ENCODE results near the gene RGS13. TPM values are rescaled to one million over a fixed set of nuclear protein-coding genes. Genes with fewer than 3 reads are reported as not detected.

RGS13 gene
- total and polyA plus RNA-seq, 11 donors = 0.17 to 0.45 (median 0.19) TPM; not detected in 8

DNA sequence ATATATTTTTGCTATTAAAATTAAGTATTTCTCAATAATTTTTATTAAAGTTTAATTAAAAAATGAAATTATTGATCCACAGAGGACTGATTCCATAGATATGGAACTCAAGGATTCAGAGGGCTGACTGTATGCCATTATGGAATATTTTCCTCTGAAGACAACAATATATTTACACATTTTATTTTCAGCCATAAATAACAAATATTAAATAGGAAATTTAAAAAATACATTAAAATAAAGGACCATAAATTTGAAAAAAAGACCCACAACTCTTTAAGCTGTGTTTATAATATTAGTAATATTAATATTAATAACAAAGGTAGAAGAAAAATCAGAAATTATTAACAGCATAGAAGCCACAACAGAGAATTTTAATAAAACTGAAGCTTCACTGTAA, 18.2 kb downstream of the RGS13 start:
- H3K9me3 ChIP-seq = no peaks in the 10 kb centered on the region
- intact Hi-C loops (cut with DNase I) = no loop called here
- no peak for ATAC-seq
- H3K27me3 ChIP-seq = no peaks in the 10 kb centered on the region
- TF ChIP-seq POLR2A (IDR thresholded peaks at IDR 0.05) (no peak), CTCF (IDR thresholded peaks at IDR 0.05) (no peak)
- no peak overlapping the region for H3K27ac ChIP-seq
- no peaks in the 10 kb centered on the region for H3K4me1 ChIP-seq
- no peak overlapping the region for H3K4me3 ChIP-seq
- DNase-seq = no peak
- no peaks in the 10 kb centered on the region for H3K36me3 ChIP-seq

DNA sequence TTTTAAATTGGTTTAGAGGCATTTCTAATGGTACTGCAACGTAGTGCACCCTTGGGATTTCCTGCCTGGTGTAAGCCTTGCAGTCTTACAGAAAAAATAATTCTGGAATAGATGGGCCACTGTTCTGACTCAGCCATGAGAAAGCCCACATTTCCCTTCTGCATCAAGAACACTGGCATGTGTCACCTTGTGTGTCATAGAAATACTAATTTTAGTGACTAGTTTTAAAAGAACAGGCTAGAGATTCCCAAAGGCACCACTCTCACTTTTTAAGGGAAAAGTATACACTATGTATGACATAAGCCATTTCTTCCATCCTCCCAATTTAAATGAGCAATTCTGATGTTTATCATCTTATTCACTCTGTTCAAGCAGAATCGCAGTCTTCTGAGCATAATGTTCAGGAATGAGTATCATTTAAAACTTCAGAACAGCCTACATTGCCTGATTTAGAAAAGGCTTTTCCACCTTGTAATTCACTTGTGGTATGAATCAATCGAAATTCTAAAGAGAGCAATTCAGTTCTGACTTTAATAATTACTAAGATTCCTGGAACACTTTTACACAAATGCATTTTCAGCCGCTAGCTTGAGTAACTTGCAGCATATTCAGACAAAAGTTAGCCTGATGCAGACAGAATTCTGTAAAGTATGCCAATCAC, 18.8 kb downstream of the RGS13 start:
- ATAC-seq (no peak), DNase-seq (no peak)
- TF ChIP-seq CTCF (IDR thresholded peaks at IDR 0.05) (no peak), POLR2A (IDR thresholded peaks at IDR 0.05) (no peak)
- Histone ChIP-seq H3K36me3 (no peaks in the 10 kb centered on the region), H3K27me3 (no peaks in the 10 kb centered on the region), H3K4me1 (no peaks in the 10 kb centered on the region), H3K4me3 (no peak overlapping the region), H3K9me3 (no peaks in the 10 kb centered on the region), H3K27ac (no peak overlapping the region)
- intact Hi-C loops (cut with DNase I) = no loop called here
- 72 to 80% (median 77%) methylated on average over 4 of the region's 4 CpGs for WGBS, 4 donors

DNA sequence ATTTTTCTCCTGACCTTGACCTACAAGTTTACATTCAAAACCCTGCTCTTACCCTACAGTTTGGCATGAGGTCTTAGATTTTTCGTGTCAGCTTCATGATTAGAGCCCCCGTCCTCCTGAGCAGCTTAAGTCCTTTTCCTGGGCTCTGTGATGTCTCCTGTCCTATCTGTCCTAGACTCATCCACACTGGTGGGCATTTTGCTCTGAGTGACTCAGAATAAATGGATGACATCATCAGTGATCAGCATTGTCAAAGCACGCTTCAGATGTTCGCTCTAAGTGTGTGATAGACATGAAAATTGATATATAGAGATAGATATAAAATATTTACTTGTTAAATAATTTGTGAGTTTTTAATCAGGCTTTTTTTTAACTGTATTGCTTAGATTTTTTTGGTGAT, 21.8 kb downstream of the RGS13 start:
- H3K36me3 ChIP-seq = no peaks in the 10 kb centered on the region
- intact Hi-C loops (cut with DNase I) = no loop called here
- no peak for DNase-seq
- H3K4me1 ChIP-seq = no peaks in the 10 kb centered on the region
- H3K27me3 ChIP-seq = no peaks in the 10 kb centered on the region
- no peak overlapping the region for H3K27ac ChIP-seq
- 62 to 73% (median 68%) methylated on average over 4 of the region's 4 CpGs for WGBS, 4 donors
- no peak for ATAC-seq
- H3K9me3 ChIP-seq = no peaks in the 10 kb centered on the region
- no peak overlapping the region for H3K4me3 ChIP-seq
- TF ChIP-seq CTCF (IDR thresholded peaks at IDR 0.05) (no peak), POLR2A (IDR thresholded peaks at IDR 0.05) (no peak)

GRCh38 chr1:192658255-192658654, 22.3 kb downstream of the RGS13 start:
- Histone ChIP-seq H3K4me3 (no peak overlapping the region), H3K4me1 (no peaks in the 10 kb centered on the region), H3K27me3 (no peaks in the 10 kb centered on the region), H3K36me3 (no peaks in the 10 kb centered on the region), H3K27ac (no peak overlapping the region), H3K9me3 (peaks cover 0 to 3% (median 0%) of the 10 kb centered on the region in 12 donors)
- no peak for DNase-seq
- WGBS, 4 donors = 89 to 94% (median 93%) methylated on average over 1 of the region's 1 CpG
- TF ChIP-seq POLR2A (IDR thresholded peaks at IDR 0.05) (no peak), CTCF (IDR thresholded peaks at IDR 0.05) (no peak)
- intact Hi-C loops (cut with DNase I) = no loop called here
- ATAC-seq = no peak
